HCT116 (cell line): ENCODE measurements around the gene BBS2.

Experiments used
- ATF3 ChIP-seq: IDR thresholded peaks from 2 replicates; pipeline ENCODE4 v1.6.1; 2012
- CEBPB ChIP-seq: IDR thresholded peaks from 2 replicates; pipeline ENCODE4 v1.6.1; 2012; ENCODE audit warnings: low read depth
- CTCF ChIP-seq, 3 experiments: fragments of 200-600 bp in 1 of 3; sonication (generic) in 1 of 3; IDR thresholded peaks in 2 of 3; conservative IDR thresholded peaks in 1 of 3; 2 replicates each; pipeline ENCODE4 v1.5.1; 2012 to 2017; ENCODE audit warnings: low read depth in 2 of 3, low read length in 2 of 3, antibody characterized with exemption in 1 of 3, borderline replicate concordance in 1 of 3, control low read depth in 1 of 3, mild to moderate bottlenecking in 1 of 3, mixed read lengths in 1 of 3, mixed run types in 1 of 3, moderate library complexity in 1 of 3; ENCODE audit not compliant: insufficient read depth in 1 of 3
- EGR1 ChIP-seq: IDR thresholded peaks from 2 replicates; pipeline ENCODE4 v1.6.1; 2012; ENCODE audit warnings: low read depth
- EZH2 ChIP-seq: fragments of 200-600 bp; sonication (generic); IDR thresholded peaks from 2 replicates; pipeline ENCODE4 v1.6.1; 2017; ENCODE audit warnings: antibody characterized with exemption, mixed run types
- FOSL1 ChIP-seq: IDR thresholded peaks from 2 replicates; pipeline ENCODE4 v1.6.1; 2012; ENCODE audit warnings: low read depth
- MAX ChIP-seq: IDR thresholded peaks from 2 replicates; pipeline ENCODE4 v1.6.1; 2012
- POLR2A ChIP-seq: IDR thresholded peaks from 2 replicates; pipeline ENCODE4 v1.7.0; 2011; ENCODE audit warnings: borderline replicate concordance; ENCODE audit not compliant: insufficient read depth, insufficient read length; ENCODE audit errors: extremely low read depth
- POLR2AphosphoS5 ChIP-seq: IDR thresholded peaks from 2 replicates; pipeline ENCODE4 v1.6.1; 2011; ENCODE audit warnings: mild to moderate bottlenecking, low read depth, low read length, moderate library complexity
- YY1 ChIP-seq: IDR thresholded peaks from 2 replicates; pipeline ENCODE4 v1.6.1; 2011; ENCODE audit warnings: low read length, low read depth, moderate library complexity, mild to moderate bottlenecking; ENCODE audit not compliant: insufficient replicate concordance; ENCODE audit errors: extremely low read depth
- ZBTB33 ChIP-seq: IDR thresholded peaks from 2 replicates; pipeline ENCODE4 v1.6.1; 2011; ENCODE audit warnings: mild to moderate bottlenecking, low read length, moderate library complexity; ENCODE audit not compliant: insufficient replicate concordance; ENCODE audit errors: extremely low read depth
- ZFX ChIP-seq: fragments of 450-650 bp; IDR thresholded peaks from 2 replicates; pipeline ENCODE4 v1.6.1; 2017
- TF ChIP-seq, protein P1 (sequence below): IDR thresholded peaks from 2 replicates; pipeline ENCODE4 v1.6.1; 2012; ENCODE audit warnings: low read depth

DNA sequence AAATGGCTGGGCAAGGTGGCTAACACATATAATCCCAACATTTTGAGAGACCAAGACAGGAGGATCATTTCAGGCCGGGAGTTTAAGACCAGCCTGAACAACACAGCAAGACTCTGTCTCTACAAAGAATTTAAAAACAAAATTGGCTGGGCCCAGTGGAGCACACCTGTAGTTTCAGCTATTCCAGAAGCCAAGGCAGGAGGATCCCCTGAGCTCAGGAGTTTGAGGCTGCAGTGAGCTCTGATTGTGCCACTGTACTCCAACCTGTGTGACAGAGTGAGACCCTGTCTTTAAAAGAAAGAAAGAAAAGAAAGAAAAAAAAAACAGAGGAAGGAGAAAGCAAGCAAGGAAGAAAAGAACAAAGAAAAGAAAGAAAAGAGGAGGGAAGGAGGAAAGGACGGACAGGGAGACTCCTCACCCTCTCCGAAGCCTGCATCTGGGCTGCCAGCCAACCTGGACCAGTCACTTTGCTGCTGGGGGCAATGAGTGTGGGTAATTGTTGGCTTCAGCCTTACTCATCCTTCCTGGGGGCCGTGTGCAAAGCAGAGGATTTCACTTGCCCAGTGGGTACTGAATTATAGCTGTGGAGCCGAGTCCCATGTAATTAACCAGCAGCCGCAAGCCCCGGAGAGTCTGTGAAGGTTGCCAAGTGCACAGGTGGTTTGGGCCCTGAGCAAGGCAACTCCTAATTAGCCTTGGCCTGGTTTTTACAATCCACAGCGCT, 38.4 kb upstream of the BBS2 start:
- TF ChIP-seq CTCF (IDR thresholded peaks at IDR 0.05 in 2 of 3, conservative IDR thresholded peaks at IDR 0.05 in 1 of 3; ENCODE audit: borderline replicate concordance in 1 of 3, insufficient read depth in 1 of 3, low read depth in 2 of 3, low read length in 2 of 3) (no peak), CEBPB (no peak), EGR1 (no peak), POLR2A (no peak), EZH2 (no peak), ATF3 (no peak), FOSL1 (no peak), YY1 (no peak), MAX (no peak), ZFX (no peak), ZBTB33 (no peak), POLR2AphosphoS5 (no peak)
- TF ChIP-seq, protein P1, sequence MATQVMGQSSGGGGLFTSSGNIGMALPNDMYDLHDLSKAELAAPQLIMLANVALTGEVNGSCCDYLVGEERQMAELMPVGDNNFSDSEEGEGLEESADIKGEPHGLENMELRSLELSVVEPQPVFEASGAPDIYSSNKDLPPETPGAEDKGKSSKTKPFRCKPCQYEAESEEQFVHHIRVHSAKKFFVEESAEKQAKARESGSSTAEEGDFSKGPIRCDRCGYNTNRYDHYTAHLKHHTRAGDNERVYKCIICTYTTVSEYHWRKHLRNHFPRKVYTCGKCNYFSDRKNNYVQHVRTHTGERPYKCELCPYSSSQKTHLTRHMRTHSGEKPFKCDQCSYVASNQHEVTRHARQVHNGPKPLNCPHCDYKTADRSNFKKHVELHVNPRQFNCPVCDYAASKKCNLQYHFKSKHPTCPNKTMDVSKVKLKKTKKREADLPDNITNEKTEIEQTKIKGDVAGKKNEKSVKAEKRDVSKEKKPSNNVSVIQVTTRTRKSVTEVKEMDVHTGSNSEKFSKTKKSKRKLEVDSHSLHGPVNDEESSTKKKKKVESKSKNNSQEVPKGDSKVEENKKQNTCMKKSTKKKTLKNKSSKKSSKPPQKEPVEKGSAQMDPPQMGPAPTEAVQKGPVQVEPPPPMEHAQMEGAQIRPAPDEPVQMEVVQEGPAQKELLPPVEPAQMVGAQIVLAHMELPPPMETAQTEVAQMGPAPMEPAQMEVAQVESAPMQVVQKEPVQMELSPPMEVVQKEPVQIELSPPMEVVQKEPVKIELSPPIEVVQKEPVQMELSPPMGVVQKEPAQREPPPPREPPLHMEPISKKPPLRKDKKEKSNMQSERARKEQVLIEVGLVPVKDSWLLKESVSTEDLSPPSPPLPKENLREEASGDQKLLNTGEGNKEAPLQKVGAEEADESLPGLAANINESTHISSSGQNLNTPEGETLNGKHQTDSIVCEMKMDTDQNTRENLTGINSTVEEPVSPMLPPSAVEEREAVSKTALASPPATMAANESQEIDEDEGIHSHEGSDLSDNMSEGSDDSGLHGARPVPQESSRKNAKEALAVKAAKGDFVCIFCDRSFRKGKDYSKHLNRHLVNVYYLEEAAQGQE = no peak
